GM23338 (cell line): ENCODE measurements around the gene PPP2R2B.

ENCODE experiments used
- CREB1 ChIP-seq: fragments of 250-450 bp; sonication (Bioruptor Pico); IDR thresholded peaks from 2 replicates; pipeline ENCODE4 v1.5.0; 2020; ENCODE audit warnings: low read depth, mild to moderate bottlenecking, moderate library complexity
- CTCF ChIP-seq, 2 experiments: fragments of 200-600 bp in 1 of 2; sonication (generic) in 1 of 2; conservative IDR thresholded peaks; 2 replicates each; pipeline versions ENCODE4 v1.5.1 to v1.6.1; 2016 to 2017; ENCODE audit warnings: antibody characterized with exemption in 2 of 2, low read depth in 2 of 2, mild to moderate bottlenecking in 2 of 2, moderate library complexity in 1 of 2
- EZH2 ChIP-seq: fragments of 200-600 bp; sonication (generic); IDR thresholded peaks from one replicate; pipeline ENCODE4 v1.8.0; 2017; ENCODE audit warnings: antibody characterized with exemption, mild to moderate bottlenecking, low read depth; ENCODE audit not compliant: unreplicated experiment
- POLR2AphosphoS5 ChIP-seq: IDR thresholded peaks from 2 replicates; pipeline ENCODE4 v1.6.1; 2016; ENCODE audit warnings: antibody characterized with exemption, low read depth
- REST ChIP-seq: IDR thresholded peaks from one replicate; pipeline ENCODE4 v1.6.1; 2018; ENCODE audit warnings: antibody characterized with exemption; ENCODE audit not compliant: unreplicated experiment

GRCh38 chr5:146848133-146848532 lies 30.4 kb downstream of the PPP2R2B start:
- TF ChIP-seq CTCF (conservative IDR thresholded peaks at IDR 0.05; ENCODE audit: low read depth in 2 of 2) = no peak
- TF ChIP-seq REST = no peak
- no peak for TF ChIP-seq POLR2AphosphoS5
- TF ChIP-seq EZH2 = no peak
- no peak for TF ChIP-seq CREB1
